H1 (cell line): ENCODE data around the gene COLEC12. TPM values are rescaled to one million over a fixed set of nuclear protein-coding genes. Genes with fewer than 3 reads are reported as not detected.

Source experiments
- CTCF ChIA-PET: fragments of 300-600 bp; sonication (Branson Sonifier 250); formaldehyde crosslinking; loops from one replicate; lab custom pipeline; 2021; ENCODE audit not compliant: partially characterized antibody; lab: Charles Lee
- POLR2A ChIA-PET: fragments of 300-600 bp; sonication (Branson Sonifier 250); formaldehyde crosslinking; loops from one replicate; lab custom pipeline; 2021; ENCODE audit warnings: inconsistent platforms; ENCODE audit not compliant: partially characterized antibody; lab: Charles Lee
- DNase-seq, 2 experiments: peaks; one replicate each; pipeline versions ENCODE4 v3.0.0 to v3.0.0-alpha.2; 2010 to 2022; ENCODE audit warnings: low spot score in 2 of 2, low read depth in 1 of 2, mixed read lengths in 1 of 2
- FAIRE-seq: peaks from 2 replicates; lab custom pipeline; 2011; peaks lifted over from hg19 to GRCh38; lab: Jason Lieb, UNC
- H2AFZ ChIP-seq: 2 replicates; pipeline ENCODE4 v1.8.1; 2012; ENCODE audit warnings: low read length, inconsistent platforms
- H2AK5ac ChIP-seq: 2 replicates; pipeline ENCODE4 v1.6.1; 2013; ENCODE audit warnings: low read depth, low read length
- H2BK120ac ChIP-seq: replicated peaks from 2 replicates; pipeline ENCODE3; 2013; ENCODE audit warnings: low read depth, low read length, inconsistent platforms
- H2BK12ac ChIP-seq: 2 replicates; pipeline ENCODE4 v1.6.1; 2013; ENCODE audit warnings: low read depth, low read length
- H2BK15ac ChIP-seq: 2 replicates; pipeline ENCODE4 v1.6.1; 2013; ENCODE audit warnings: low read length
- H2BK20ac ChIP-seq: 2 replicates; pipeline ENCODE4 v1.6.1; 2013; ENCODE audit warnings: low read length
- H2BK5ac ChIP-seq: 2 replicates; pipeline ENCODE4 v1.6.1; 2013; ENCODE audit warnings: low read depth, low read length
- H3K14ac ChIP-seq: 2 replicates; pipeline ENCODE4 v1.6.1; 2013; ENCODE audit warnings: inconsistent platforms; ENCODE audit not compliant: insufficient read length
- H3K18ac ChIP-seq: 2 replicates; pipeline ENCODE4 v1.6.1; 2013; ENCODE audit warnings: low read length; ENCODE audit errors: extremely low read depth
- H3K23ac ChIP-seq: 2 replicates; pipeline ENCODE4 v1.6.1; 2013; ENCODE audit warnings: inconsistent platforms; ENCODE audit not compliant: insufficient read length
- H3K23me2 ChIP-seq: 2 replicates; pipeline ENCODE4 v1.6.1; 2013; ENCODE audit warnings: low read depth, low read length
- H3K27ac ChIP-seq: 2 replicates; pipeline ENCODE4 v1.6.1; 2011; ENCODE audit warnings: low read depth, low read length, inconsistent platforms
- H3K27me3 ChIP-seq, 4 experiments: replicated peaks in 1 of 4; 1 replicate in 1 of 4; 2 replicates in 3 of 4; pipeline versions ENCODE4 v1.6.1 to v1.8.1; 2011 to 2013; ENCODE audit warnings: low read length in 3 of 4, mild to moderate bottlenecking in 3 of 4, inconsistent platforms in 2 of 4, mixed read lengths in 2 of 4, moderate library complexity in 1 of 4; ENCODE audit not compliant: control insufficient read depth in 3 of 4, insufficient read depth in 3 of 4; ENCODE audit errors: extremely low read depth in 1 of 4
- H3K36me3 ChIP-seq, 4 experiments: 2 replicates each; pipeline versions ENCODE4 v1.6.1 to v1.8.1; 2011 to 2013; ENCODE audit warnings: mild to moderate bottlenecking in 4 of 4, low read length in 3 of 4, moderate library complexity in 2 of 4, control low read depth in 1 of 4, inconsistent platforms in 1 of 4; ENCODE audit not compliant: insufficient read depth in 4 of 4, control insufficient read depth in 2 of 4
- H3K4ac ChIP-seq: replicated peaks from 2 replicates; pipeline ENCODE3; 2013; ENCODE audit warnings: low read length, low read depth, mixed read lengths, inconsistent platforms; ENCODE audit not compliant: insufficient read length
- H3K4me1 ChIP-seq, 4 experiments: replicated peaks in 1 of 4; 1 replicate in 1 of 4; 2 replicates in 3 of 4; pipeline versions ENCODE4 v1.6.1 to v1.8.1; 2011 to 2013; ENCODE audit warnings: low read length in 3 of 4, inconsistent platforms in 2 of 4, mixed read lengths in 1 of 4; ENCODE audit not compliant: insufficient read depth in 4 of 4, control insufficient read depth in 3 of 4
- H3K4me2 ChIP-seq, 2 experiments: 2 replicates each; pipeline versions ENCODE4 v1.6.1 to v1.8.1; 2011 to 2013; ENCODE audit warnings: low read depth in 2 of 2, low read length in 2 of 2, control low read depth in 1 of 2, inconsistent platforms in 1 of 2, mild to moderate bottlenecking in 1 of 2; ENCODE audit not compliant: insufficient read depth in 1 of 2
- H3K4me3 ChIP-seq, 4 experiments: fragments of 200-600, 300-600 bp in 1 of 4; sonication (generic), shearing (Covaris generic), sonication (Bioruptor Twin) in 1 of 4; 2 replicates each; pipeline versions ENCODE4 v1.5.1 to v1.8.1; 2011 to 2016; ENCODE audit warnings: low read length in 4 of 4, low read depth in 3 of 4, control low read depth in 2 of 4, inconsistent platforms in 2 of 4, mild to moderate bottlenecking in 2 of 4, mixed read lengths in 1 of 4, moderate library complexity in 1 of 4; ENCODE audit not compliant: insufficient read depth in 2 of 4; ENCODE audit errors: extremely low read depth in 1 of 4
- H3K56ac ChIP-seq: replicated peaks from 2 replicates; pipeline ENCODE3; 2013; ENCODE audit warnings: low read depth, mild to moderate bottlenecking, mixed read lengths, low read length, inconsistent platforms; ENCODE audit not compliant: insufficient read length
- H3K79me1 ChIP-seq: 2 replicates; pipeline ENCODE4 v1.6.1; 2013; ENCODE audit warnings: low read depth, low read length, control low read depth
- H3K79me2 ChIP-seq, 2 experiments: 2 replicates each; pipeline versions ENCODE4 v1.6.1 to v1.8.1; 2012 to 2013; ENCODE audit warnings: low read length in 2 of 2, mild to moderate bottlenecking in 2 of 2, inconsistent platforms in 1 of 2; ENCODE audit not compliant: insufficient read depth in 2 of 2, control insufficient read depth in 1 of 2
- H3K9ac ChIP-seq, 4 experiments: replicated peaks in 1 of 4; 1 replicate in 1 of 4; 2 replicates in 3 of 4; pipeline versions ENCODE4 v1.6.1 to v1.8.1; 2011 to 2013; ENCODE audit warnings: low read depth in 3 of 4, low read length in 3 of 4, control low read depth in 2 of 4, mild to moderate bottlenecking in 2 of 4, moderate library complexity in 2 of 4, inconsistent platforms in 1 of 4; ENCODE audit errors: extremely low read depth in 1 of 4
- H3K9me3 ChIP-seq, 2 experiments: 2 replicates each; pipeline versions ENCODE4 v1.6.1 to v1.8.1; 2012 to 2013; ENCODE audit warnings: mild to moderate bottlenecking in 2 of 2, moderate library complexity in 2 of 2, control low read depth in 1 of 2, inconsistent platforms in 1 of 2, low read depth in 1 of 2, low read length in 1 of 2, mixed read lengths in 1 of 2; ENCODE audit not compliant: insufficient read depth in 2 of 2
- H4K20me1 ChIP-seq, 2 experiments: replicated peaks in 1 of 2; 2 replicates each; pipeline versions ENCODE3 to v1.8.1; 2011 to 2013; ENCODE audit warnings: inconsistent platforms in 2 of 2, low read length in 2 of 2, mild to moderate bottlenecking in 1 of 2; ENCODE audit not compliant: insufficient read depth in 2 of 2, control insufficient read depth in 1 of 2
- H4K5ac ChIP-seq: 2 replicates; pipeline ENCODE4 v1.6.1; 2013; ENCODE audit warnings: low read length, low read depth, mixed read lengths, inconsistent platforms; ENCODE audit not compliant: insufficient read length
- H4K8ac ChIP-seq: 2 replicates; pipeline ENCODE4 v1.8.0; 2013; ENCODE audit warnings: mild to moderate bottlenecking, moderate library complexity, low read length, inconsistent platforms; ENCODE audit not compliant: insufficient read depth; ENCODE audit errors: extremely low read depth
- H4K91ac ChIP-seq: replicated peaks from 2 replicates; pipeline ENCODE3; 2013; ENCODE audit warnings: low read length, mixed read lengths, inconsistent platforms; ENCODE audit not compliant: insufficient read length
- CBX8 ChIP-seq: fragments of 300-800, 300-1000 bp; sonication (generic); IDR thresholded peaks from 2 replicates; pipeline ENCODE4 v1.7.1; 2016; ENCODE audit warnings: low read depth, low read length, borderline replicate concordance
- GTF2F1 ChIP-seq: IDR thresholded peaks from 2 replicates; pipeline ENCODE4 v1.6.1; 2012; ENCODE audit warnings: low read depth, low read length, improper control_type of control experiment, borderline replicate concordance
- SIX5 ChIP-seq: IDR thresholded peaks from 2 replicates; pipeline ENCODE4 v1.6.1; 2011; ENCODE audit warnings: mild to moderate bottlenecking, low read depth, low read length
- SUZ12 ChIP-seq: fragments of 200-600 bp; sonication (generic); IDR thresholded peaks from 2 replicates; pipeline ENCODE4 v1.6.1; 2012; ENCODE audit warnings: mild to moderate bottlenecking, inconsistent platforms, low read length, moderate library complexity, mixed read lengths
- WGBS, 2 experiments: shearing (Covaris generic) in 1 of 2; methylation state at CpG; one replicate each; pipeline versions ENCODE4 v1.1.6 to v1.1.7; 2013 to 2015; ENCODE audit warnings: low lambda C conversion rate in 2 of 2, mixed read lengths in 2 of 2, inconsistent platforms in 1 of 2, low coverage in 1 of 2, missing lambda C conversion rate in 1 of 2; ENCODE audit not compliant: insufficient replicate concordance in 2 of 2, insufficient coverage in 1 of 2, insufficient read length in 1 of 2; ENCODE audit errors: extremely low coverage in 1 of 2, missing lambda C conversion rate in 1 of 2; 5-methylcytosine and 5-hydroxymethylcytosine counted together
- polyA plus RNA-seq, 7 experiments: library from polyadenylated mRNA; depleted of rRNA in 3 of 7; stranded (reverse) in 5 of 7; unstranded in 2 of 7; fragments of >200 nt in 5 of 7; fragments of 200-250 nt in 2 of 7; gene quantifications; 1 replicate in 5 of 7; 2 replicates in 1 of 7; 4 replicates in 1 of 7; pipeline versions ENCODE4 v1.2.1 to v1.2.3, GENCODE V29; 2011 to 2013; ENCODE audit warnings: missing spikeins in 2 of 7, mixed read lengths in 2 of 7
- total RNA-seq: library from RNA; stranded (reverse); fragmentation: NEBNext Ultra II Directional; extraction: Animal tissue kit (Norgen Biotek cat#: 25700); gene quantifications from 2 replicates; pipeline ENCODE4 v1.2.1, GENCODE V29; 2021
- TF ChIP-seq, protein P1 (sequence below): IDR thresholded peaks from 2 replicates; pipeline ENCODE4 v1.6.1; 2012; ENCODE audit warnings: inconsistent platforms
- TF ChIP-seq, protein P2 (sequence below), 3 experiments: IDR thresholded peaks; 1 replicate in 2 of 3; 2 replicates in 1 of 3; pipeline versions ENCODE4 v1.5.1 to v1.6.1; 2011; ENCODE audit warnings: low read length in 3 of 3, mild to moderate bottlenecking in 3 of 3, inconsistent platforms in 2 of 3, low read depth in 1 of 3, moderate library complexity in 1 of 3; ENCODE audit not compliant: insufficient read depth in 1 of 3; ENCODE audit errors: control extremely low read depth in 1 of 3

Gene COLEC12
- total and polyA plus RNA-seq, 2 of the 8 experiments (the other 6 are each of a cell fraction or from before 2014, with no cell fraction given), result 0.44 to 2.3 TPM

DNA sequence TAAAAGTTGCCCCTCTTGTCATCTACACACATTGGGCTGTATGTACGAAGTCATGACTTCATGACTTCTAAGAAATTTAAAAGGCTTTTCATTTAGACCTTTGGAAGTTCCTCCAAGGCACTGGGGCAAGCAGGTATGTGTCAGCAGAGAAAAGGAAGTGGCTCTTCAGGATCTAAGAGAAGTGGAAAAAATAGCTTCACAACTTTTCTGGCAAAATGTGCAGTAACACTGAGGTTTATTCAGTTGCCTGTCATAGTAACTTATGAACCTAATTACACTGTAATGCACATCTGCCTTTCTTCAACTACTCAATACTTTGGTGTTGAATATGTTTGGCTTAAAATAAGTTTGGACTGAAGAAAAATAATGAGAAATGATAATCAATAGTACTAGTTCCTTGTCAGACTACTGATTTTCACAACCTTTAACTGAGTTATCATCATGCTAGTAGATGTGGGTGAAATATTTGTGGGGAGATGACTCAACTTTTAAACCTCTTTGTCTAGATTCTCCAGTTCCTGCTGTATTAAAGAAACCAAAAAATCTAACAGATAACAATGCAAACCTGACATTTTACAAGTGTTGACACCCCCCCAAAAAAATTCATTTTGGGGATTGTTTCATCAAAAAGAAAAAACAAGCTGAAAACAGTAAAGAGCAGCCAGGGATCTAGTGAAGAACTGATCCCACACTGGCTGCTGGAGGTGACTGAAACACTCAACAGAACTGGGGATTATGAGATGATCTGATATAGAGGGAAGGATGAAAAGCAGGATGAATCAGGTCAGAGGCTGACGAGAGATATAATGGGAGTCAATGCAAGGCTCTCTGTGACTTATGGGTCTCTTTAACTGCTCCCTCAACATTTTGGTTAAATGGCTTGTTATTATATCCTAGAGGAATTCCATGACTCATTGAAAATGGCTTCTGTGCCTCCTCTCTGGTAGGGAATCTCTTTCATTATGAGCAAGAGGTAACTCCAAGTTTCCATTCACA is 84.6 kb downstream of the COLEC12 start:
- Histone ChIP-seq H4K20me1 (no peaks in the 10 kb centered on the region), H3K79me2 (no peaks in the 10 kb centered on the region), H2BK20ac (no peak overlapping the region), H4K8ac (no peak overlapping the region), H3K23ac (no peak overlapping the region), H3K27me3 (no peaks in the 10 kb centered on the region), H3K4me2 (no peak overlapping the region), H3K4me1 (peaks cover 0 to 3% (median 0%) of the 10 kb centered on the region in 4 experiments; a peak in 1 of 7 replicates), H2BK15ac (no peak overlapping the region), H3K27ac (no peak overlapping the region), H3K79me1 (no peaks in the 10 kb centered on the region), H2BK120ac (no peak overlapping the region), H3K36me3 (no peaks in the 10 kb centered on the region), H3K23me2 (no peaks in the 10 kb centered on the region), H2AFZ (no peak overlapping the region), H3K9ac (no peak overlapping the region), H4K91ac (no peak overlapping the region), H3K18ac (no peak overlapping the region)
- POLR2A ChIA-PET, result no interaction called here
- 86% methylated on average over 2 of the region's 2 CpGs; no CpG with 5 or more reads in 1 of the 2 experiments for WGBS, 2 experiments
- FAIRE-seq (no peak), DNase-seq (no peak)
- TF ChIP-seq, protein P1, sequence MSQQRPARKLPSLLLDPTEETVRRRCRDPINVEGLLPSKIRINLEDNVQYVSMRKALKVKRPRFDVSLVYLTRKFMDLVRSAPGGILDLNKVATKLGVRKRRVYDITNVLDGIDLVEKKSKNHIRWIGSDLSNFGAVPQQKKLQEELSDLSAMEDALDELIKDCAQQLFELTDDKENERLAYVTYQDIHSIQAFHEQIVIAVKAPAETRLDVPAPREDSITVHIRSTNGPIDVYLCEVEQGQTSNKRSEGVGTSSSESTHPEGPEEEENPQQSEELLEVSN, result no peak
- TF ChIP-seq, protein P2, sequence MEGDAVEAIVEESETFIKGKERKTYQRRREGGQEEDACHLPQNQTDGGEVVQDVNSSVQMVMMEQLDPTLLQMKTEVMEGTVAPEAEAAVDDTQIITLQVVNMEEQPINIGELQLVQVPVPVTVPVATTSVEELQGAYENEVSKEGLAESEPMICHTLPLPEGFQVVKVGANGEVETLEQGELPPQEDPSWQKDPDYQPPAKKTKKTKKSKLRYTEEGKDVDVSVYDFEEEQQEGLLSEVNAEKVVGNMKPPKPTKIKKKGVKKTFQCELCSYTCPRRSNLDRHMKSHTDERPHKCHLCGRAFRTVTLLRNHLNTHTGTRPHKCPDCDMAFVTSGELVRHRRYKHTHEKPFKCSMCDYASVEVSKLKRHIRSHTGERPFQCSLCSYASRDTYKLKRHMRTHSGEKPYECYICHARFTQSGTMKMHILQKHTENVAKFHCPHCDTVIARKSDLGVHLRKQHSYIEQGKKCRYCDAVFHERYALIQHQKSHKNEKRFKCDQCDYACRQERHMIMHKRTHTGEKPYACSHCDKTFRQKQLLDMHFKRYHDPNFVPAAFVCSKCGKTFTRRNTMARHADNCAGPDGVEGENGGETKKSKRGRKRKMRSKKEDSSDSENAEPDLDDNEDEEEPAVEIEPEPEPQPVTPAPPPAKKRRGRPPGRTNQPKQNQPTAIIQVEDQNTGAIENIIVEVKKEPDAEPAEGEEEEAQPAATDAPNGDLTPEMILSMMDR (IDR thresholded peaks at IDR 0.05; ENCODE audit: control extremely low read depth in 1 of 3, insufficient read depth in 1 of 3, low read depth in 1 of 3, low read length in 3 of 3), result no peak
- no peak for TF ChIP-seq SIX5
- no peak for TF ChIP-seq GTF2F1
- TF ChIP-seq SUZ12, result no peak
- no peak for TF ChIP-seq CBX8
- TF ChIP-seq, all 59 proteins: peak for 0
- Histone ChIP-seq H3K9me3 (no peaks in the 10 kb centered on the region), H3K56ac (no peak overlapping the region), H2BK5ac (no peak overlapping the region), H4K5ac (no peak overlapping the region), H2AK5ac (no peak overlapping the region), H3K4ac (no peak overlapping the region), H3K14ac (no peak overlapping the region), H3K4me3 (no peak overlapping the region), H2BK12ac (no peak overlapping the region)
- CTCF ChIA-PET, result interaction anchor here (1.6 kb wide), 1 partner anchor 25 kb away, joined by 3 read pairs; no protein-coding TSS in a partner anchor
